ENCODE data around the gene KIF19. TPM values are rescaled to one million over a fixed set of nuclear protein-coding genes. Genes with fewer than 3 reads are reported as not detected.
A peak's percentile ranks its signal among the peaks of the same experiment; 100 is the strongest.
"Not testable (repeated sequence)": the region's sequence is repeated elsewhere in the genome, so short reads cannot be mapped to it uniquely, and the experiment has no call there.

KIF19 gene
- total RNA-seq, 4 donors from 2014 or later, result 0.94 to 7.7 (median 2.2) TPM

DNA sequence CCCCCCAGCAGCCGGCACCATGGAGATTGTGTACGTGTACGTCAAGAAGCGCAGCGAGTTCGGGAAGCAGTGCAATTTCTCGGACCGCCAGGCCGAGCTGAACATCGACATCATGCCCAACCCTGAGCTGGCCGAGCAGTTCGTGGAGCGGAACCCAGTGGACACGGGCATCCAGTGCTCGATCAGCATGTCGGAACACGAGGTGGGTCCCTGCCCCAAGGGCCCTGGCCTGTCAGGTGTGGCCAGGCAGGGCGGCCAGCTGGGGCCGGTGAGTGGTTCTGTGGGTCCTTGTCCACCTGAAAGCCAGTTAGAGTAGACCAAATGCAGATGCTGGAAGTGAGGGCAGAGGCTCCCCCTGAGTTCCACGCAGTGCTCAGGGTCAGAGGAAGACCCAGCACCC is 44.2 kb upstream of the KIF19 start:
- Histone ChIP-seq H3K36me3 (no peaks in the 10 kb centered on the region), H3K4me3 (replicated peaks in 1 of 3) (no peak overlapping the region), H3K4me1 (peaks cover 0 to 8% of the 10 kb centered on the region in 2 donors), H3K27ac (no peak overlapping the region), H3K27me3 (no peaks in the 10 kb centered on the region), H3K9me3 (no peaks in the 10 kb centered on the region)
- peak; percentile 55 to 72 for DNase-seq
- no peak for TF ChIP-seq POLR2A (IDR thresholded peaks at IDR 0.05)
- no peak for TF ChIP-seq CTCF (IDR thresholded peaks at IDR 0.05)
- intact Hi-C loops (cut with DNase I), result no loop called here
- WGBS, 2 donors, result 87 to 95% methylated on average over 6 to 8 of the region's 20 CpGs

DNA sequence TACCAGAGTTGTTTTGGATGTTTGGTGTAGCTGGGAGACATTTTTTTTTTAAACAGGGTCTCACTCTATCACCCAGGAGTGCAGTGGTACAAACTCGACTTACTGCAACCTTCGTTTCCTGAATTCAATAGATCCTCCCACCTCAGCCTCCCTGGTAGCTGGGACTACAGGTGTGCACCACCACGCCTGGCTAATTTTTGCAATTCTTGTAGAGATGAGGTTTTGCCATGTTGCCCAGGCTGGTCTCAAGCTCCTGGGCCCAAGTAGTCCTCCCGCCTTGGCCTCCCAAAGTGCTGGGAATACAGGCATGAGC is 43.8 kb upstream of the KIF19 start:
- H3K9me3 ChIP-seq; DNase-seq; H3K27ac ChIP-seq; H3K4me3 ChIP-seq (replicated peaks in 1 of 3); intact Hi-C loops (cut with DNase I); H3K36me3 ChIP-seq; H3K27me3 ChIP-seq; H3K4me1 ChIP-seq: not testable (repeated sequence)
- WGBS, 2 donors, result 93 to 97% methylated on average over 4 of the region's 4 CpGs

DNA sequence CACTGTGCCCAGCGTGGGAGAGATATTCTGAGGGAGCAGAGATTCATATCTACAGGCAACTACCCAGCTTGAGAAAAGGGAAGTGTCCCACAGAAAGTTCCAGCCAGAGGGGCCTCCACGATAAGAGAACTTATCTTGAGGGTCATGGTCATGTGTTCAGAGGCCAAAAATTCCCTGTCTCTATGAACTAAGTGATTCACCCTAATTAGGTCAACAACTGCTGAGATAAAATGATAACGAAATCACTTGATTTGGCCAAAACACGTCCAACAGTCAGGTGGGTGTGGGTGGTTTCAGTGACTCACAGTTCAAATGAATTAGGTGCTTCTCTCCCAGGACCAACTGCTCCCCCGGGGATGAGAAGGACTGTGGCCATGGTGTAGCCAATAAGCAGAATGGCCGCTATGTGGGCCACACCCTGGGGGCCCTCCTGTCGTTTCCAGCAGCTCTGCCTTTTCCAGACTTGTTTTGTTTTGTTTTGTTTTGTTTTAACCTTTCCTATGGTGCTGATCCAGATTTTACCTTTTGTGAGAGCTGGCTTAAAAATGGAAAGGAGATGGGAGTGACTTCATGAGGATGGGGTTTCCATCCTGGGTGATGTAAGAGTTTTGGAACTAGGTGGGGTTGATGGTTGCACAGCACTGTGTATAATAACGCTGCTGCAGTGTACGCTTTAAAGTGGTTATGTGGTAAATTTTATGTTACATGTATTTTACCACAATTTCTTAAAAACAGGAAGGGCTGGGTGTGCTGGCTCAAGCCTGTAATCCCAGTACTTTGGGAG is 43.2 kb upstream of the KIF19 start:
- WGBS, 2 donors, result 64 to 81% methylated on average over 9 of the region's 9 CpGs

GRCh38 chr17:74283371-74283673 is 42.7 kb upstream of the KIF19 start:
- H3K4me1 ChIP-seq, result peaks cover 0 to 8% of the 10 kb centered on the region in 2 donors
- H3K27ac ChIP-seq, result no peak overlapping the region
- intact Hi-C loops (cut with DNase I), result no loop called here
- H3K36me3 ChIP-seq, result no peaks in the 10 kb centered on the region
- DNase-seq, result no peak
- 88 to 91% methylated on average over 4 of the region's 4 CpGs for WGBS, 2 donors
- TF ChIP-seq CTCF (IDR thresholded peaks at IDR 0.05), result no peak
- TF ChIP-seq POLR2A (IDR thresholded peaks at IDR 0.05), result no peak
- H3K4me3 ChIP-seq (replicated peaks in 1 of 3), result no peak overlapping the region
- no peaks in the 10 kb centered on the region for H3K9me3 ChIP-seq
- no peaks in the 10 kb centered on the region for H3K27me3 ChIP-seq

More for the DNA sequence above, 43.2 kb upstream of the KIF19 start:
- DNase-seq, result no peak
- no peaks in the 10 kb centered on the region for H3K27me3 ChIP-seq
- no peak overlapping the region for H3K27ac ChIP-seq
- TF ChIP-seq CTCF (IDR thresholded peaks at IDR 0.05), result no peak
- no peak for TF ChIP-seq POLR2A (IDR thresholded peaks at IDR 0.05)
- H3K4me3 ChIP-seq (replicated peaks in 1 of 3), result no peak overlapping the region
- H3K4me1 ChIP-seq, result peaks cover 0 to 8% of the 10 kb centered on the region in 2 donors
- intact Hi-C loops (cut with DNase I), result no loop called here
- no peaks in the 10 kb centered on the region for H3K9me3 ChIP-seq
- no peaks in the 10 kb centered on the region for H3K36me3 ChIP-seq

DNA sequence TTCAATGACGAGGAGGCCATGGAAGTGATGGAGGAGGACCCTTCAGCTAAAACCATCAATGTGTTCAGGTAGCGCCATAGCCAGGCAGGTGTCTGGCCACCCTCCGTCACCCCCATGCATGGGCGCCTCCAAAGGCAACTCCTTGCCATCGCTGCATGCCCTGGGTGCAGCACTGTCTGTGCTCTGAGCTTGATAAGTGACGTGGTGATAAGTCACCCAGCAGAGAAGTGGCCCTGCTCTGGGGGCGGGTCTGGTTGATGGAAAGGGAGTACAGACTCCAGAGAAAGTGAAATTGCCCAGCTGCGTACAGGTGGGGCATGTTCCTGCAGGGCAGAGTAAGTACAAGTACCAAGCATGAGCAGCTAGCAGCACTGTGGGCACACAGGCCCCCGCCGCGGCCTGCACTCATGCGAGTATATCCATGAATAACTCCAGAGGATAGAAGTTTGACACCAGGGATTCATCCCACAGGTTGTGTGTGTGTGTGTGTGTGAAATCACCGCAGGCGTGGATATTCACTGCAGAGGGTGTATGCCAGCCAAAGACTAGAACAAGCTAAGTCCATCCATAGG is 38.9 kb upstream of the KIF19 start:
- no peak for DNase-seq
- Histone ChIP-seq H3K27ac (no peak overlapping the region), H3K9me3 (no peaks in the 10 kb centered on the region), H3K27me3 (no peaks in the 10 kb centered on the region), H3K4me1 (peaks cover 14 to 20% of the 10 kb centered on the region in 2 donors), H3K4me3 (replicated peaks in 1 of 3) (no peak overlapping the region), H3K36me3 (no peaks in the 10 kb centered on the region)
- 92% methylated on average over 13 to 14 of the region's 14 CpGs for WGBS, 2 donors
- intact Hi-C loops (cut with DNase I), result no loop called here
- TF ChIP-seq POLR2A (IDR thresholded peaks at IDR 0.05) (no peak), CTCF (IDR thresholded peaks at IDR 0.05) (no peak)

All from thyroid gland (tissue), 4 donors.